ENCODE data around the gene NACC2. TPM values are rescaled to one million over a fixed set of nuclear protein-coding genes. Genes with fewer than 3 reads are reported as not detected.

Gene NACC2
- total and polyA plus RNA-seq, 10 of the 15 experiments (the other 5 are each of a cell fraction or from before 2014, with no cell fraction given): 0.66 to 14.7 (median 3.5) TPM

DNA sequence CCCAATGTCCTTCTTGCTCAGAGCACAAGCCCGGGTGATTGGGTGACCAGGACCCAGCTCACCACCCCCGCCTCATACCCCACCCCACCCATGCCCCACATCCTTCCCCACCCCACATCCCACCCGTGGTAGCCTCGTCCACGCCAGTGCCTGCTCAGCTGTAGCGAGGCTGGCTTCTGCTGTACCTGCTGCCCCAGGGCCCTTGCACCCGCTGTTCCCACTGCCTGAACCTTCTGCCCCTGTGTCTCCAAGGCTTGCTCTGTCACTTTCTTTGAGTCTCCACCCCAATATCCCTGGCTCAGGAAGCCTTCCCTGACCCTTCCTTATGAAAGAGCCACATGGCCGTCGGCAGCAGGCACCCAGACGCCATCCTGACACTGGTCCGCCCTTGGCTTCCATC lies 3.1 kb upstream of the NACC2 start (continued):
- TF ChIP-seq, protein P1, sequence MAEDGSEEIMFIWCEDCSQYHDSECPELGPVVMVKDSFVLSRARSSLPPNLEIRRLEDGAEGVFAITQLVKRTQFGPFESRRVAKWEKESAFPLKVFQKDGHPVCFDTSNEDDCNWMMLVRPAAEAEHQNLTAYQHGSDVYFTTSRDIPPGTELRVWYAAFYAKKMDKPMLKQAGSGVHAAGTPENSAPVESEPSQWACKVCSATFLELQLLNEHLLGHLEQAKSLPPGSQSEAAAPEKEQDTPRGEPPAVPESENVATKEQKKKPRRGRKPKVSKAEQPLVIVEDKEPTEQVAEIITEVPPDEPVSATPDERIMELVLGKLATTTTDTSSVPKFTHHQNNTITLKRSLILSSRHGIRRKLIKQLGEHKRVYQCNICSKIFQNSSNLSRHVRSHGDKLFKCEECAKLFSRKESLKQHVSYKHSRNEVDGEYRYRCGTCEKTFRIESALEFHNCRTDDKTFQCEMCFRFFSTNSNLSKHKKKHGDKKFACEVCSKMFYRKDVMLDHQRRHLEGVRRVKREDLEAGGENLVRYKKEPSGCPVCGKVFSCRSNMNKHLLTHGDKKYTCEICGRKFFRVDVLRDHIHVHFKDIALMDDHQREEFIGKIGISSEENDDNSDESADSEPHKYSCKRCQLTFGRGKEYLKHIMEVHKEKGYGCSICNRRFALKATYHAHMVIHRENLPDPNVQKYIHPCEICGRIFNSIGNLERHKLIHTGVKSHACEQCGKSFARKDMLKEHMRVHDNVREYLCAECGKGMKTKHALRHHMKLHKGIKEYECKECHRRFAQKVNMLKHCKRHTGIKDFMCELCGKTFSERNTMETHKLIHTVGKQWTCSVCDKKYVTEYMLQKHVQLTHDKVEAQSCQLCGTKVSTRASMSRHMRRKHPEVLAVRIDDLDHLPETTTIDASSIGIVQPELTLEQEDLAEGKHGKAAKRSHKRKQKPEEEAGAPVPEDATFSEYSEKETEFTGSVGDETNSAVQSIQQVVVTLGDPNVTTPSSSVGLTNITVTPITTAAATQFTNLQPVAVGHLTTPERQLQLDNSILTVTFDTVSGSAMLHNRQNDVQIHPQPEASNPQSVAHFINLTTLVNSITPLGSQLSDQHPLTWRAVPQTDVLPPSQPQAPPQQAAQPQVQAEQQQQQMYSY (CRISPR knock-in tag; IDR thresholded peaks at IDR 0.05): no peak

DNA sequence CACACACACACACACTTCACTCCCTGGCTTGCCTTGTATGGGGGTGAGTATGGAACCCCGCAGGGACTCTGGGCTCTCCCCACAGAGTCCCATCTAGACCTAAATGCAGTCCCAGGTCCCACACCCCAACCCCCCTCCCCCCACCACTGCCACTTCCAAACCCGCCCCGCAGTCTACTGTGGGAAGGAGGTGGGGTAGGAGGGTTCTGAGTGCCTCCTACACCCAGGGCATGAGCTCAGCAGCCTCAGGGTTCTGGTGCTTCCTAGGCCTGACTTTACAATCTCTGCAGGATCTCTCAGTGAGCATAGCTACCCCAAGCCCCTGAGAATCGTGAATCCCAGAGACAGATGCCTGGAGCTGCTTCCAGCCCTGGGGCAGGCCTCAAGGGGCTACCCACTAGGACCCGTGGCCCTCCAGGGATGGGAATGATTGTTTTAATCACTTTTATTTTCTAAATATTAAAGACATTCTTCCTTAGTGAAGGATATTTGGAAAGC lies 1.5 kb upstream of the NACC2 start:
- intact Hi-C loops (cut with micrococcal nuclease; ENCODE audit: unreplicated experiment): no loop called here
- Histone ChIP-seq H3K9ac (ENCODE audit: control insufficient read depth, insufficient read depth, low read length) (no peak overlapping the region), H3K4me2 (ENCODE audit: control insufficient read depth, insufficient read depth) (no peak overlapping the region), H3K4me1 (ENCODE audit: control insufficient read depth, insufficient read depth, low read length) (peaks cover 3% of the 10 kb centered on the region), H3K9me3 (replicated peaks; ENCODE audit: control insufficient read depth, insufficient read depth, low read length) (no peaks in the 10 kb centered on the region), H2AFZ (ENCODE audit: control insufficient read depth, low read depth, low read length) (no peak overlapping the region), H3K4me3 (no peak overlapping the region), H3K79me2 (ENCODE audit: control insufficient read depth, insufficient read depth, low read length) (peaks cover 6% of the 10 kb centered on the region), H3K27ac (ENCODE audit: control insufficient read depth, insufficient read depth) (no peak overlapping the region), H3K36me3 (ENCODE audit: control insufficient read depth in 2 of 2, insufficient read depth in 2 of 2, low read length in 1 of 2) (no peaks in the 10 kb centered on the region), H4K20me1 (ENCODE audit: control insufficient read depth, insufficient read depth) (no peaks in the 10 kb centered on the region), H3K27me3 (replicated peaks in 1 of 2; ENCODE audit: control insufficient read depth in 2 of 2, insufficient read depth in 2 of 2, low read length in 1 of 2) (no peaks in the 10 kb centered on the region)
- ChIA-PET SMC1A (ENCODE audit: uncharacterized antibody, unreplicated experiment) (interaction anchor here (2.7 to 4.1 kb wide), 2 partner anchors 10 to 13 kb away, joined by 9 to 19 read pairs; no protein-coding TSS in a partner anchor), RAD21 (ENCODE audit: unreplicated experiment) (interaction anchor here (2.7 to 6.9 kb wide), 2 partner anchors 12 to 23 kb away, joined by 7 to 52 read pairs; no protein-coding TSS in a partner anchor), CTCF (interaction anchor here (1.0 to 1.9 kb wide), 3 partner anchors 8 to 25 kb away, joined by 3 to 7 read pairs (median 6); no protein-coding TSS in a partner anchor), POLR2A (interaction anchor here (0.6 to 4.9 kb wide), 4 partner anchors 10 to 100 kb away, joined by 4 to 28 read pairs (median 16); no protein-coding TSS in a partner anchor)
- no peak for DNase-seq (ENCODE audit: low read depth, low spot score)
- no peak for ATAC-seq
- WGBS (ENCODE audit: insufficient coverage, insufficient replicate concordance, low lambda C conversion rate, missing lambda C conversion rate): 74% methylated on average over 5 of the region's 5 CpGs
- in situ Hi-C loops (cut with MboI): no loop called here
- no peak for FAIRE-seq
- BruUV-seq (replicated peaks): no TSS peak
- TF ChIP-seq E2F4 (IDR thresholded peaks at IDR 0.05; ENCODE audit: low read depth, low read length): no peak
- TF ChIP-seq, protein P2, sequence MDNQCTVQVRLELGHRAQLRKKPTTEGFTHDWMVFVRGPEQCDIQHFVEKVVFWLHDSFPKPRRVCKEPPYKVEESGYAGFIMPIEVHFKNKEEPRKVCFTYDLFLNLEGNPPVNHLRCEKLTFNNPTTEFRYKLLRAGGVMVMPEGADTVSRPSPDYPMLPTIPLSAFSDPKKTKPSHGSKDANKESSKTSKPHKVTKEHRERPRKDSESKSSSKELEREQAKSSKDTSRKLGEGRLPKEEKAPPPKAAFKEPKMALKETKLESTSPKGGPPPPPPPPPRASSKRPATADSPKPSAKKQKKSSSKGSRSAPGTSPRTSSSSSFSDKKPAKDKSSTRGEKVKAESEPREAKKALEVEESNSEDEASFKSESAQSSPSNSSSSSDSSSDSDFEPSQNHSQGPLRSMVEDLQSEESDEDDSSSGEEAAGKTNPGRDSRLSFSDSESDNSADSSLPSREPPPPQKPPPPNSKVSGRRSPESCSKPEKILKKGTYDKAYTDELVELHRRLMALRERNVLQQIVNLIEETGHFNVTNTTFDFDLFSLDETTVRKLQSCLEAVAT (IDR thresholded peaks at IDR 0.05): no peak
- TF ChIP-seq MYB (IDR thresholded peaks at IDR 0.05; ENCODE audit: borderline replicate concordance, low read depth, low read length): no peak
- TF ChIP-seq, protein P3, sequence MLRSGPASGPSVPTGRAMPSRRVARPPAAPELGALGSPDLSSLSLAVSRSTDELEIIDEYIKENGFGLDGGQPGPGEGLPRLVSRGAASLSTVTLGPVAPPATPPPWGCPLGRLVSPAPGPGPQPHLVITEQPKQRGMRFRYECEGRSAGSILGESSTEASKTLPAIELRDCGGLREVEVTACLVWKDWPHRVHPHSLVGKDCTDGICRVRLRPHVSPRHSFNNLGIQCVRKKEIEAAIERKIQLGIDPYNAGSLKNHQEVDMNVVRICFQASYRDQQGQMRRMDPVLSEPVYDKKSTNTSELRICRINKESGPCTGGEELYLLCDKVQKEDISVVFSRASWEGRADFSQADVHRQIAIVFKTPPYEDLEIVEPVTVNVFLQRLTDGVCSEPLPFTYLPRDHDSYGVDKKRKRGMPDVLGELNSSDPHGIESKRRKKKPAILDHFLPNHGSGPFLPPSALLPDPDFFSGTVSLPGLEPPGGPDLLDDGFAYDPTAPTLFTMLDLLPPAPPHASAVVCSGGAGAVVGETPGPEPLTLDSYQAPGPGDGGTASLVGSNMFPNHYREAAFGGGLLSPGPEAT (IDR thresholded peaks at IDR 0.05; ENCODE audit: low read depth): no peak
- no peak for TF ChIP-seq SRF (IDR thresholded peaks at IDR 0.05; ENCODE audit: low read depth in 2 of 2, low read length in 2 of 2)
- no peak for TF ChIP-seq CHD2 (IDR thresholded peaks at IDR 0.05; ENCODE audit: borderline replicate concordance, low read depth, low read length)
- no peak for TF ChIP-seq NFXL1 (IDR thresholded peaks at IDR 0.05; ENCODE audit: borderline replicate concordance)
- no peak for TF ChIP-seq USF2 (IDR thresholded peaks at IDR 0.05; ENCODE audit: borderline replicate concordance, low read depth, low read length)
- TF ChIP-seq MEF2B (IDR thresholded peaks at IDR 0.05; ENCODE audit: partially characterized antibody, poor library complexity, severe bottlenecking): no peak
- TF ChIP-seq RUNX3 (IDR thresholded peaks at IDR 0.05; ENCODE audit: low read length): no peak

Measured in GM12878 (cell line).